Neural cell (in vitro differentiated cells): Measurements from ENCODE around the gene BRD9.

Experiments used
- EP300 ChIP-seq: fragments of 450-650 bp; conservative IDR thresholded peaks from 2 replicates; pipeline ENCODE4 v1.6.1; 2014; ENCODE audit warnings: antibody characterized with exemption, mild to moderate bottlenecking, moderate library complexity; ENCODE audit not compliant: poor library complexity, severe bottlenecking
- EZH2 ChIP-seq: fragments of 200-600, 300-800 bp; shearing (Covaris generic), sonication (generic); IDR thresholded peaks from 2 replicates; pipeline ENCODE4 v1.6.1; 2014; ENCODE audit warnings: antibody characterized with exemption, low read length, borderline replicate concordance, mild to moderate bottlenecking; ENCODE audit not compliant: insufficient read depth, poor library complexity, severe bottlenecking
- MXI1 ChIP-seq: fragments of 450-650 bp; conservative IDR thresholded peaks from 2 replicates; pipeline ENCODE4 v1.6.1; 2014; ENCODE audit warnings: antibody characterized with exemption, mild to moderate bottlenecking; ENCODE audit not compliant: poor library complexity, severe bottlenecking
- POLR2AphosphoS5 ChIP-seq: IDR thresholded peaks from 2 replicates; pipeline ENCODE4 v1.6.1; 2012
- SMC3 ChIP-seq: fragments of 450-650 bp; conservative IDR thresholded peaks from 2 replicates; pipeline ENCODE4 v1.6.1; 2014; ENCODE audit warnings: antibody characterized with exemption, mild to moderate bottlenecking, moderate library complexity; ENCODE audit not compliant: poor library complexity
- TAF1 ChIP-seq: IDR thresholded peaks from 2 replicates; pipeline ENCODE4 v1.6.1; 2012; ENCODE audit warnings: low read depth
- TF ChIP-seq, protein P1 (sequence below): fragments of 450-650 bp; IDR thresholded peaks from 2 replicates; pipeline ENCODE4 v1.5.1; 2014; ENCODE audit warnings: antibody characterized with exemption, mild to moderate bottlenecking, moderate library complexity; ENCODE audit not compliant: poor library complexity, severe bottlenecking

DNA sequence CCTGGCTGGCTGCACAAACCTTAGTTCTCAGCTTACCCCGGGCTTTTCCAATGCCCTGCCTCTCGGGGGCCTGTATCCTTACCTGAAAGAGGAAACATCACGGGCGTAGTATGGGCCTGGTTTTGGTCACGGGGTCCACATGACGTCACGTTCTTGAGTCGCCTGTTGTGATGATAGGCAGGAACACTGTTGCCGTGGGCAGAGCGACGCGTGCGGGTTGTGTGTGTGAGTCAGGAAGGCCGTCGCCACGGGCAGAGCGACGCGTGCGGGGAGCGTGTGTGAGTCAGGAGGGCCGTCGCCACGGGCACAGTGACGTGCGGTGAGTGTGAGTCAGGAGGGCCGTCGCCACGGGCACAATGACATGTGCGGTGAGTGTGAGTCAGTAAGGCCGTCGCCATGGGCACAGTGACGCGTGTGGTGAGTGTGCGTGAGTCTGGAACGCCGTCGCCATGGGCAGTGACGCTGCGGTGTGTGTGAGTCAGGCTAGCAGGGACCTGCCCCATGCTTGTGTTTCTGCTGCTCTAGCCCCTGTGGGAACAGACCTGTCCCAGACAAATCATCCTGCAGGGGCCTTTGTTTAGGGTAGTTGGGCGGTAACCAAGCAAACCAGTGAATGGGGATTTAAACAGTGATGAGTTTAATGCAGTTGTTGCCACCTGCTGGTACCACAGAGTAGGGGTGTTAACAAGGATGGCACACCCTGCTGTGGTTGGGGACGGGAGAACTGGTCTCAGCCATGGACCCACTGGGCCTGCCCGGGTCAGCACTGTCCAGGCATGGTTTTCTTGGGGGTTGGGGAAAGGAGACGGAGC is 19.9 kb upstream of the BRD9 start:
- no peak for TF ChIP-seq SMC3
- TF ChIP-seq, protein P1, sequence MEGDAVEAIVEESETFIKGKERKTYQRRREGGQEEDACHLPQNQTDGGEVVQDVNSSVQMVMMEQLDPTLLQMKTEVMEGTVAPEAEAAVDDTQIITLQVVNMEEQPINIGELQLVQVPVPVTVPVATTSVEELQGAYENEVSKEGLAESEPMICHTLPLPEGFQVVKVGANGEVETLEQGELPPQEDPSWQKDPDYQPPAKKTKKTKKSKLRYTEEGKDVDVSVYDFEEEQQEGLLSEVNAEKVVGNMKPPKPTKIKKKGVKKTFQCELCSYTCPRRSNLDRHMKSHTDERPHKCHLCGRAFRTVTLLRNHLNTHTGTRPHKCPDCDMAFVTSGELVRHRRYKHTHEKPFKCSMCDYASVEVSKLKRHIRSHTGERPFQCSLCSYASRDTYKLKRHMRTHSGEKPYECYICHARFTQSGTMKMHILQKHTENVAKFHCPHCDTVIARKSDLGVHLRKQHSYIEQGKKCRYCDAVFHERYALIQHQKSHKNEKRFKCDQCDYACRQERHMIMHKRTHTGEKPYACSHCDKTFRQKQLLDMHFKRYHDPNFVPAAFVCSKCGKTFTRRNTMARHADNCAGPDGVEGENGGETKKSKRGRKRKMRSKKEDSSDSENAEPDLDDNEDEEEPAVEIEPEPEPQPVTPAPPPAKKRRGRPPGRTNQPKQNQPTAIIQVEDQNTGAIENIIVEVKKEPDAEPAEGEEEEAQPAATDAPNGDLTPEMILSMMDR, result peak; percentile 17
- no peak for TF ChIP-seq EP300
- TF ChIP-seq POLR2AphosphoS5, result no peak
- TF ChIP-seq EZH2, result no peak
- no peak for TF ChIP-seq TAF1
- TF ChIP-seq MXI1, result no peak
